GM21619 (cell line): ENCODE data around the gene S1PR3.
"Not testable (repeated sequence)": the region's sequence is repeated elsewhere in the genome, so short reads cannot be mapped to it uniquely, and the experiment has no call there.

ENCODE experiments used
- ATAC-seq: cut with Tn5 transposase; IDR thresholded peaks from one replicate; pipeline ENCODE4 v1.9.1; 2021; ENCODE audit not compliant: unreplicated experiment

Gene S1PR3

GRCh38 chr9:88991066-88992034, at the start of gene S1PR3:
TSS of gene S1PR3 (plus strand) at chr9:88991468. CDS start at chr9:89001201, 9,733 bp downstream.
- ATAC-seq, result no peak

GRCh38 chr9:88941586-88941985, 49.7 kb upstream of the S1PR3 start:
- not testable (repeated sequence) for ATAC-seq

GRCh38 chr9:88942411-88942810, 48.9 kb upstream of the S1PR3 start:
- ATAC-seq, result no peak

GRCh38 chr9:88945636-88946333, 45.5 kb upstream of the S1PR3 start:
- no peak for ATAC-seq

GRCh38 chr9:88947581-88948573, 43.4 kb upstream of the S1PR3 start:
- no peak for ATAC-seq

GRCh38 chr9:88949425-88949824, 41.8 kb upstream of the S1PR3 start:
- ATAC-seq, result no peak

GRCh38 chr9:88949961-88950340, 41.3 kb upstream of the S1PR3 start:
- no peak for ATAC-seq

GRCh38 chr9:88950341-88951154, 40.7 kb upstream of the S1PR3 start:
- no peak for ATAC-seq

- no peak for ATAC-seq
These were observed 40.1 kb upstream of the S1PR3 start for GRCh38 chr9:88951155-88951542.

GRCh38 chr9:88952086-88952615, 39.1 kb upstream of the S1PR3 start:
- ATAC-seq, result no peak

- no peak for ATAC-seq
These were observed 38.3 kb upstream of the S1PR3 start for GRCh38 chr9:88952976-88953375.

GRCh38 chr9:88953381-88954029, 37.8 kb upstream of the S1PR3 start:
- ATAC-seq, result no peak

GRCh38 chr9:88954066-88954465, 37.2 kb upstream of the S1PR3 start:
- no peak for ATAC-seq

- no peak for ATAC-seq
These were observed 33.7 kb upstream of the S1PR3 start for GRCh38 chr9:88957526-88957925.

GRCh38 chr9:88959727-88960469, 31.4 kb upstream of the S1PR3 start:
- ATAC-seq, result no peak

GRCh38 chr9:88960632-88961031, 30.6 kb upstream of the S1PR3 start:
- ATAC-seq, result no peak

GRCh38 chr9:88965473-88965872, 25.8 kb upstream of the S1PR3 start:
- no peak for ATAC-seq

- no peak for ATAC-seq
These were observed 24.2 kb upstream of the S1PR3 start for GRCh38 chr9:88966894-88967676.
